Brain microvascular endothelial cell (primary cell): ENCODE results near the gene RASL11A.

ENCODE experiments used
- DNase-seq: peaks from one replicate; pipeline ENCODE4 v3.0.0-alpha.2; 2020
- H3K27ac ChIP-seq: fragments of 250-450 bp; sonication (Bioruptor Pico); 2 replicates; pipeline ENCODE4 v1.5.1; 2020; ENCODE audit warnings: mild to moderate bottlenecking, moderate library complexity
- H3K27me3 ChIP-seq: fragments of 250-450 bp; sonication (Bioruptor Pico); replicated peaks from 2 replicates; pipeline ENCODE4 v1.5.1; 2020; ENCODE audit warnings: mild to moderate bottlenecking
- H3K36me3 ChIP-seq: fragments of 250-450 bp; sonication (Bioruptor Pico); replicated peaks from 2 replicates; pipeline ENCODE4 v1.5.1; 2020; ENCODE audit warnings: mild to moderate bottlenecking
- H3K4me3 ChIP-seq: 2 replicates; pipeline ENCODE4 v1.5.1; 2011; ENCODE audit warnings: low read depth, mild to moderate bottlenecking, control low read depth, low read length, moderate library complexity
- in situ Hi-C: cut with HindIII; loops from 2 replicates; pipeline ENCODE4 v1.10.0; 2017; ENCODE audit warnings: low sequenced_read_pairs, low pct_ligation_motif_present
- TF ChIP-seq, protein P1 (sequence below): IDR thresholded peaks from 2 replicates; pipeline ENCODE4 v1.5.1; 2011; ENCODE audit warnings: low read depth, mild to moderate bottlenecking, moderate library complexity, low read length, control low read depth, inconsistent platforms; ENCODE audit errors: missing control alignments

Gene RASL11A

DNA sequence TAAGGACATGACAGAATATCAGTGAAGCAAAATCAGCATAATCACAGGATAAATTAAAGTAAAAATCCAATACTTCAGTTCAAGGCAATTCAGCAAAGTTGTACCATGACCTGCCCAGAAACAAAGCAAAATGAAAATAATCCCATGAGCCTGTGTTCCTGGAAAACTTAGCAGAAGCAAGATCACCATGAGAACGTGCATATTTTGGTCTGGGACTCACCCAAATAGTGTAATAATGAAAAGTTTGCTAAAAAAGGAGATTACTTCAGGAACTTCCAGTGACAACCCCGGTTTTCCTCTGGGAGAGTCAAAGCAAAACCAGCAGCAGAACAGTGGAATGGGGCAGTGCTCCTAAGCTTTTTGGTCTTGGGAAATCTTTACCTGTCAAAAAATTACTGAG is 34.2 kb upstream of the RASL11A start:
- H3K36me3 ChIP-seq, result no peaks in the 10 kb centered on the region
- in situ Hi-C loops, result no loop called here
- no peak for DNase-seq

DNA sequence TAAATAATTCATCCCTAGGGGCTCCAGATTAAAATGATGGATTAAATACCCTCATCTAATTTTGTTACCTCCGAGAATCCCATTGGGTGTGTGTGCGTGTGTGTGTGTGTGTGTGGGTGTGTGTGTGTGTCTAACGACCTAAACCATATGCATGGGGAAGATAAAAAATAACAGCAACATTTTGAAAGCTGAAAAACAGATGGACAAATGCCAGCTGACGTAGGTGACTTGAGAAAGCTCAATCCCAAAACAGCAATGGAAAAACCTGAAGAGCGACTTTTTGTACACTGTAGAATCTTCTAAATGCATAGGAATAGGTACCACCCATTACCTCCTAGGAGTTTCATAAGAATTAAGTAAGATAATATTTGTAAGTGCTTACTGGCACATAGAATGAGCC is 27.9 kb upstream of the RASL11A start:
- no peak overlapping the region for H3K27ac ChIP-seq
- in situ Hi-C loops, result no loop called here
- H3K36me3 ChIP-seq, result no peaks in the 10 kb centered on the region
- H3K27me3 ChIP-seq, result no peaks in the 10 kb centered on the region
- TF ChIP-seq, protein P1, sequence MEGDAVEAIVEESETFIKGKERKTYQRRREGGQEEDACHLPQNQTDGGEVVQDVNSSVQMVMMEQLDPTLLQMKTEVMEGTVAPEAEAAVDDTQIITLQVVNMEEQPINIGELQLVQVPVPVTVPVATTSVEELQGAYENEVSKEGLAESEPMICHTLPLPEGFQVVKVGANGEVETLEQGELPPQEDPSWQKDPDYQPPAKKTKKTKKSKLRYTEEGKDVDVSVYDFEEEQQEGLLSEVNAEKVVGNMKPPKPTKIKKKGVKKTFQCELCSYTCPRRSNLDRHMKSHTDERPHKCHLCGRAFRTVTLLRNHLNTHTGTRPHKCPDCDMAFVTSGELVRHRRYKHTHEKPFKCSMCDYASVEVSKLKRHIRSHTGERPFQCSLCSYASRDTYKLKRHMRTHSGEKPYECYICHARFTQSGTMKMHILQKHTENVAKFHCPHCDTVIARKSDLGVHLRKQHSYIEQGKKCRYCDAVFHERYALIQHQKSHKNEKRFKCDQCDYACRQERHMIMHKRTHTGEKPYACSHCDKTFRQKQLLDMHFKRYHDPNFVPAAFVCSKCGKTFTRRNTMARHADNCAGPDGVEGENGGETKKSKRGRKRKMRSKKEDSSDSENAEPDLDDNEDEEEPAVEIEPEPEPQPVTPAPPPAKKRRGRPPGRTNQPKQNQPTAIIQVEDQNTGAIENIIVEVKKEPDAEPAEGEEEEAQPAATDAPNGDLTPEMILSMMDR, result no peak
- no peak overlapping the region for H3K4me3 ChIP-seq
- DNase-seq, result no peak

More for the DNA sequence above, 34.2 kb upstream of the RASL11A start:
- H3K4me3 ChIP-seq, result no peak overlapping the region
- TF ChIP-seq, protein P1, result no peak
- H3K27ac ChIP-seq, result no peak overlapping the region
- H3K27me3 ChIP-seq, result no peaks in the 10 kb centered on the region

DNA sequence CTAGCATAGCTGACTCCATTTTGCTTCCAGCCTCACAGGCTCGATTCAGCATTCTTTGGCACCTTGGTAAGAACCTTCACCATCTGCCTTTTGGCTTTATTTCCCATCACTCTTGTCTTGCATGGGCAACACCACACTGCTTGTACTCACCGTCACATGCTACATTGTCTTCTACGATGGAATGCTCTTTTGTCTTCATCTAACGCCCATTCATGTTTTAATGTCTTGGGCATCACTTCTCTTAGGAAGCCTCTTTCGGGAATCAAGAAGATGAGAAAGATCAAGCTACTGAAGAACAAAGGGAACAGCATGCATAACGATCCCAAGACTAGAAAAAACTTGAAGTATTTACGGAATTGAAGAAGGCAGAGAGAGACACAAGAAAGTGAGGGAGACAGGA is 25.0 kb upstream of the RASL11A start:
- Histone ChIP-seq H3K27ac (no peak overlapping the region), H3K27me3 (no peaks in the 10 kb centered on the region), H3K4me3 (no peak overlapping the region), H3K36me3 (no peaks in the 10 kb centered on the region)
- in situ Hi-C loops, result no loop called here
- no peak for DNase-seq
- TF ChIP-seq, protein P1, result no peak

DNA sequence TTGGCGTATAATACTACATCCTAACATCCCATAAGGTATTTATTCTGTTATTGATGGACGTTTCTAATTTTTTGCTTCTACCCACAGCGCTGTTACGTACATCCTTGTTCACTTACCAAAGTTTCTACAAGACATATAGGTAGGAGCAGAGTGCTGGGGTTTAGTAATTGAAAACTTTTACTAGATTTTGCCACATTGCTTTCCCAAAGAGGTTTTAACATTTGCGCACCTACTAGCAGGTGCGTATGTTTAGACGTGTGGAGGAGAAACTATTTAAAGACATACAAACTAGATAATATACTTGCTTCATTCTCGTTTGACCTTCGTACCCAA is 19.8 kb upstream of the RASL11A start:
- no peaks in the 10 kb centered on the region for H3K27me3 ChIP-seq
- DNase-seq, result no peak
- peaks cover 21% of the 10 kb centered on the region for H3K36me3 ChIP-seq
- peak overlapping the region; percentile 99 for H3K4me3 ChIP-seq
- peak overlapping the region; percentile 99 for H3K27ac ChIP-seq
- in situ Hi-C loops, result no loop called here
- TF ChIP-seq, protein P1, result no peak

DNA sequence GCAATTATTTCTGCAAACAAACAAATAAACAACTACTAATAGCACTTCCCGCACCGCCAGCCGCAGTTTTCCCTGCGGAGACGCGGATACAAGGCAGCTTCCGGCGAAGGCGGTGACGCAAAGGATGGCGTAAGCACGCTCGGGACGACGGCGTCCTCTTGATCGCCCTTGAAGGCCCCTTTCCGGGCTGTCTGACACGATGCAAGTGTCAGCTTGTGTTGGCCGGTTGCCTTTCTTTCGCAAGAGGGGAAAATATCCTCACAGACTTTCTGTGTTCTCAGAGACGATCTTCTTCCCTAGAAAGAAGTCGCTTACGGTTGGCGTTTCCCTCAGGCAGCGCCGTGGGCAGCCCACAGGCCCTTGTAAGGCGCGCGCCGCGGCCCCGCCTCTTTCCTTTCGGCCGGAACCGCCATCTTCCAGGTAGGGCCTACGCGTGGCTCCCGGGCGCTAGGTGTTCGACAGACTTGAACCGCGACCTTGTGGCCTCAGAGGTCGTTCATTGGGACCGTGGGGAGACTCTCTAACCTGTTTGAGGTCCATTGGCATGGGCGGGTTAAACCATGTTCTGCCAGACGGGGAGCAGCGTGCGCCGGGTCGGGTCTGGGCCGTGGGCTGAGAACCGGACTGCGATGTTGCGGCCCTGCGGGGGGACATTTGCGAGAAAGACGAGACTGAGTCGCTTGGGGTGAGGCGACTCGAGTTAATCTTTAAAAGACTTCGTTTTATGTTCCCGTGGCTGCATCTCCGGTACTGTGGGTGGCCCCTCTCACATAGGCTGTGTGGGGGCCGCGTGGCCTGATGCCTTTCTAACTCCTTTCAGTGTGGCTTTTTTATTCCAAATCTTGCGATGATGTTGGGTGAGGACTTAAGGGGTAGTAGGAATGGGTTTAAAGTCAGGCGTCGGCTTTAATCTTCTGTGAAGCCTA is 19.2 kb upstream of the RASL11A start, which contains the start of gene RPL21:
Gene RPL21, plus strand, starts transcription at position 393 of the 926 bp plus-strand sequence. CDS start 2,219 bp downstream, outside the sequence.
- Histone ChIP-seq H3K4me3 (peak within 1 kb of the TSS; percentile 99), H3K27ac (peak within 1 kb of the TSS; percentile 99), H3K27me3 (no peaks in the 10 kb centered on the region), H3K36me3 (peaks cover 25% of the 10 kb centered on the region)
- peak; percentile 94 for DNase-seq
- in situ Hi-C loops, result no loop called here
- TF ChIP-seq, protein P1, result no peak
